SK-N-SH treated with all-trans-retinoic acid at 6 μM for 48 hours (cell line): Measurements from ENCODE around the gene PIGC.

Source experiments
- ATAC-seq: fragments of 200-7000 bp; cut with Tn5 transposase; 3 replicates; pipeline ENCODE4 v1.9.1; 2020; ENCODE audit warnings: mild to moderate bottlenecking, moderate library complexity
- ARNTL ChIP-seq: fragments of 450-650 bp; formaldehyde crosslinking; IDR thresholded peaks from 2 replicates; pipeline ENCODE4 v1.5.0; 2020; ENCODE audit warnings: low read depth, mild to moderate bottlenecking, moderate library complexity, borderline replicate concordance
- BACH2 ChIP-seq: fragments of 250-450 bp; sonication (Bioruptor Pico); IDR thresholded peaks from 2 replicates; pipeline ENCODE4 v1.9.0; 2021; ENCODE audit warnings: mild to moderate bottlenecking, borderline replicate concordance
- CSRNP3 ChIP-seq: fragments of 250-450 bp; sonication (Bioruptor Pico); IDR thresholded peaks from 2 replicates; pipeline ENCODE4 v1.5.1; 2021; ENCODE audit warnings: mild to moderate bottlenecking, moderate library complexity
- ESRRG ChIP-seq: fragments of 250-450 bp; sonication (Bioruptor Pico); IDR thresholded peaks from 2 replicates; pipeline ENCODE4 v1.6.1; 2021; ENCODE audit warnings: mild to moderate bottlenecking
- GLIS3 ChIP-seq: fragments of 250-450 bp; sonication (Bioruptor Pico); IDR thresholded peaks from 2 replicates; pipeline ENCODE4 v1.5.0; 2020; ENCODE audit warnings: mild to moderate bottlenecking, moderate library complexity
- PPARA ChIP-seq: fragments of 250-450 bp; sonication (Bioruptor Pico); IDR thresholded peaks from 2 replicates; pipeline ENCODE4 v1.5.0; 2020; ENCODE audit warnings: mild to moderate bottlenecking, borderline replicate concordance
- RARB ChIP-seq: fragments of 250-450 bp; sonication (Bioruptor Pico); IDR thresholded peaks from 2 replicates; pipeline ENCODE4 v1.8.0; 2021; ENCODE audit warnings: mild to moderate bottlenecking, moderate library complexity
- SNAI2 ChIP-seq: fragments of 250-450 bp; sonication (Bioruptor Pico); IDR thresholded peaks from 2 replicates; pipeline ENCODE4 v1.5.0; 2020; ENCODE audit warnings: mild to moderate bottlenecking, moderate library complexity
- TCF4 ChIP-seq: fragments of 250-450 bp; sonication (Bioruptor Pico); IDR thresholded peaks from 2 replicates; pipeline ENCODE4 v1.8.0; 2021; ENCODE audit warnings: mild to moderate bottlenecking, moderate library complexity, borderline replicate concordance
- TOX ChIP-seq: fragments of 250-450 bp; sonication (Bioruptor Pico); IDR thresholded peaks from 2 replicates; pipeline ENCODE4 v1.8.0; 2021; ENCODE audit warnings: mild to moderate bottlenecking, moderate library complexity, borderline replicate concordance
- TSHZ2 ChIP-seq: fragments of 250-450 bp; sonication (Bioruptor Pico); IDR thresholded peaks from 2 replicates; pipeline ENCODE4 v1.5.0; 2020; ENCODE audit warnings: mild to moderate bottlenecking, moderate library complexity
- ZC3H10 ChIP-seq: fragments of 250-450 bp; sonication (Bioruptor Pico); IDR thresholded peaks from 2 replicates; pipeline ENCODE4 v1.5.1; 2021; ENCODE audit warnings: mild to moderate bottlenecking, moderate library complexity
- ZFP30 ChIP-seq: fragments of 450-650 bp; formaldehyde crosslinking; IDR thresholded peaks from 2 replicates; pipeline ENCODE4 v1.5.0; 2022; ENCODE audit warnings: mild to moderate bottlenecking, moderate library complexity
- ZNF565 ChIP-seq: fragments of 450-650 bp; formaldehyde crosslinking; conservative IDR thresholded peaks from 2 replicates; pipeline ENCODE4 v1.5.0; 2020; ENCODE audit warnings: low read depth, mild to moderate bottlenecking, moderate library complexity
- ZNF70 ChIP-seq: fragments of 450-650 bp; formaldehyde crosslinking; IDR thresholded peaks from 2 replicates; pipeline ENCODE4 v1.5.0; 2020; ENCODE audit warnings: mild to moderate bottlenecking, moderate library complexity
- ZNF8 ChIP-seq: fragments of 450-650 bp; formaldehyde crosslinking; IDR thresholded peaks from 2 replicates; pipeline ENCODE4 v1.5.0; 2020; ENCODE audit warnings: mild to moderate bottlenecking, moderate library complexity
- TF ChIP-seq, protein P1 (sequence below): fragments of 250-450 bp; sonication (Bioruptor Pico); IDR thresholded peaks from 2 replicates; pipeline ENCODE4 v1.8.0; 2021; ENCODE audit warnings: low read depth, mild to moderate bottlenecking, moderate library complexity, borderline replicate concordance
- TF ChIP-seq, protein P2 (sequence below): fragments of 250-450 bp; sonication (Bioruptor Pico); IDR thresholded peaks from 2 replicates; pipeline ENCODE4 v1.8.0; 2020; ENCODE audit warnings: mild to moderate bottlenecking, moderate library complexity, borderline replicate concordance

The PIGC gene

DNA sequence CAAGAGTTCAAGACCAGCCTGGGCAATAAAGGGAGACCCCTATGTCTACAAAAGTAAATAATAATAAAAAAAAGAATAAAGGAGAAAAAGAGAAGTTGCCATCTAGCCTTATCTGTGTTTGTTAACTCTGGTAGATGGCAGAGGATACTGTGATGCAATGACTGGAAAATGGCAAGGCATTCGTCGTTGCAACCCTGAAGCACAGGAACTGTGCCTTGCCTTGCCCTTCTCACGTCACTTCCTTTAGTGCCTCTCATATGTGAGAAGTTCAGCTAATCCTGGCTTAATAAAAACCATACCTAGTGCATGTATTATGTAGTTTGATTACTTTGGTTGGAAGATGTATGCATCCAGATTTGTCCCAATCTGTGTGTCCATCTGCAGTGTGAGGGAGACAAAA, 25.8 kb upstream of the PIGC start:
- ATAC-seq, result no peak

GRCh38 chr1:172468296-172468695, 24.4 kb upstream of the PIGC start:
- TF ChIP-seq ARNTL (no peak), ESRRG (CRISPR knock-in tag) (no peak), ZNF565 (CRISPR knock-in tag) (no peak), ZNF70 (no peak), BACH2 (CRISPR knock-in tag) (no peak), SNAI2 (CRISPR knock-in tag) (no peak), CSRNP3 (CRISPR knock-in tag) (no peak), TOX (no peak), GLIS3 (CRISPR knock-in tag) (no peak), TSHZ2 (no peak), PPARA (CRISPR knock-in tag) (no peak), ZNF8 (CRISPR knock-in tag) (no peak)
- TF ChIP-seq, protein P1, sequence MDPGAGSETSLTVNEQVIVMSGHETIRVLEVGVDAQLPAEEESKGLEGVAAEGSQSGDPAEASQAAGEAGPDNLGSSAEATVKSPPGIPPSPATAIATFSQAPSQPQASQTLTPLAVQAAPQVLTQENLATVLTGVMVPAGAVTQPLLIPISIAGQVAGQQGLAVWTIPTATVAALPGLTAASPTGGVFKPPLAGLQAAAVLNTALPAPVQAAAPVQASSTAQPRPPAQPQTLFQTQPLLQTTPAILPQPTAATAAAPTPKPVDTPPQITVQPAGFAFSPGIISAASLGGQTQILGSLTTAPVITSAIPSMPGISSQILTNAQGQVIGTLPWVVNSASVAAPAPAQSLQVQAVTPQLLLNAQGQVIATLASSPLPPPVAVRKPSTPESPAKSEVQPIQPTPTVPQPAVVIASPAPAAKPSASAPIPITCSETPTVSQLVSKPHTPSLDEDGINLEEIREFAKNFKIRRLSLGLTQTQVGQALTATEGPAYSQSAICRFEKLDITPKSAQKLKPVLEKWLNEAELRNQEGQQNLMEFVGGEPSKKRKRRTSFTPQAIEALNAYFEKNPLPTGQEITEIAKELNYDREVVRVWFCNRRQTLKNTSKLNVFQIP, result no peak
- ATAC-seq, result no peak

More for the DNA sequence above, 25.8 kb upstream of the PIGC start:
- TF ChIP-seq TSHZ2 (no peak), CSRNP3 (CRISPR knock-in tag) (no peak), TCF4 (CRISPR knock-in tag) (no peak), SNAI2 (CRISPR knock-in tag) (no peak), BACH2 (CRISPR knock-in tag) (no peak), ZC3H10 (CRISPR knock-in tag) (no peak), ZNF8 (CRISPR knock-in tag) (no peak), ESRRG (CRISPR knock-in tag) (no peak), ZNF565 (CRISPR knock-in tag) (no peak), ZFP30 (CRISPR knock-in tag) (no peak), RARB (CRISPR knock-in tag) (no peak), ARNTL (no peak), TOX (no peak), PPARA (CRISPR knock-in tag) (no peak)
- TF ChIP-seq, protein P1, result no peak
- TF ChIP-seq, protein P2, sequence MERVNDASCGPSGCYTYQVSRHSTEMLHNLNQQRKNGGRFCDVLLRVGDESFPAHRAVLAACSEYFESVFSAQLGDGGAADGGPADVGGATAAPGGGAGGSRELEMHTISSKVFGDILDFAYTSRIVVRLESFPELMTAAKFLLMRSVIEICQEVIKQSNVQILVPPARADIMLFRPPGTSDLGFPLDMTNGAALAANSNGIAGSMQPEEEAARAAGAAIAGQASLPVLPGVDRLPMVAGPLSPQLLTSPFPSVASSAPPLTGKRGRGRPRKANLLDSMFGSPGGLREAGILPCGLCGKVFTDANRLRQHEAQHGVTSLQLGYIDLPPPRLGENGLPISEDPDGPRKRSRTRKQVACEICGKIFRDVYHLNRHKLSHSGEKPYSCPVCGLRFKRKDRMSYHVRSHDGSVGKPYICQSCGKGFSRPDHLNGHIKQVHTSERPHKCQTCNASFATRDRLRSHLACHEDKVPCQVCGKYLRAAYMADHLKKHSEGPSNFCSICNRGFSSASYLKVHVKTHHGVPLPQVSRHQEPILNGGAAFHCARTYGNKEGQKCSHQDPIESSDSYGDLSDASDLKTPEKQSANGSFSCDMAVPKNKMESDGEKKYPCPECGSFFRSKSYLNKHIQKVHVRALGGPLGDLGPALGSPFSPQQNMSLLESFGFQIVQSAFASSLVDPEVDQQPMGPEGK (CRISPR knock-in tag), result no peak
